MCF 10A (cell line): ENCODE results near the gene POTEM. TPM values are rescaled to one million over a fixed set of nuclear protein-coding genes. Genes with fewer than 3 reads are reported as not detected.
"Not testable (repeated sequence)": the region's sequence is repeated elsewhere in the genome, so short reads cannot be mapped to it uniquely, and the experiment has no call there.

Experiments used
- BruUV-seq: library from RNA; stranded (reverse); fragments of 400-500 nt; replicated peaks from 2 replicates; lab custom pipeline; 2021; lab: Mats Ljungman, UMichigan
- CTCF ChIA-PET: fragments of 300-600 bp; sonication (Branson Sonifier 250); formaldehyde crosslinking; extraction: SDS; loops from one replicate; lab custom pipeline; 2021; ENCODE audit warnings: antibody characterized with exemption, inconsistent platforms; lab: Yijun Ruan, JAX
- POLR2A ChIA-PET: fragments of 300-600, 350-650 bp; sonication (Branson Sonifier 250); formaldehyde crosslinking; extraction: SDS; loops from one replicate; lab custom pipeline; 2020; ENCODE audit warnings: antibody characterized with exemption, inconsistent platforms; lab: Yijun Ruan, JAX
- DNase-seq: peaks from one replicate; pipeline ENCODE4 v3.0.0-alpha.2; 2018; ENCODE audit not compliant: unreplicated experiment
- H3K27ac Mint-ChIP-seq: one replicate; pipeline ENCODE4 v1.8.0; 2022; ENCODE audit warnings: mild to moderate bottlenecking, low read depth, mixed read lengths; ENCODE audit not compliant: unreplicated experiment
- H3K27me3 Mint-ChIP-seq: one replicate; pipeline ENCODE4 v1.8.0; 2022; ENCODE audit warnings: mixed read lengths; ENCODE audit not compliant: insufficient read depth, unreplicated experiment
- H3K36me3 Mint-ChIP-seq: one replicate; pipeline ENCODE4 v1.8.0; 2022; ENCODE audit warnings: mild to moderate bottlenecking, moderate library complexity, mixed read lengths; ENCODE audit not compliant: insufficient read depth, unreplicated experiment
- H3K4me1 Mint-ChIP-seq: one replicate; pipeline ENCODE4 v1.8.0; 2022; ENCODE audit warnings: mixed read lengths; ENCODE audit not compliant: insufficient read depth, unreplicated experiment
- H3K4me3 Mint-ChIP-seq: one replicate; pipeline ENCODE4 v1.8.0; 2022; ENCODE audit warnings: mild to moderate bottlenecking, moderate library complexity, mixed read lengths; ENCODE audit not compliant: unreplicated experiment
- H3K9me3 Mint-ChIP-seq: one replicate; pipeline ENCODE4 v1.8.0; 2022; ENCODE audit warnings: mixed read lengths; ENCODE audit not compliant: unreplicated experiment
- intact Hi-C: fragments of 100-400 bp; cut with micrococcal nuclease; formaldehyde crosslinking; loops from 2 replicates; pipeline ENCODE4 v1.14.1; 2022
- total RNA-seq: library from RNA; stranded (reverse); gene quantifications from 2 replicates; pipeline ENCODE4 v1.2.3, GENCODE V29; 2022

POTEM gene
- total RNA-seq, 1 experiment from 2014 or later = not detected

DNA sequence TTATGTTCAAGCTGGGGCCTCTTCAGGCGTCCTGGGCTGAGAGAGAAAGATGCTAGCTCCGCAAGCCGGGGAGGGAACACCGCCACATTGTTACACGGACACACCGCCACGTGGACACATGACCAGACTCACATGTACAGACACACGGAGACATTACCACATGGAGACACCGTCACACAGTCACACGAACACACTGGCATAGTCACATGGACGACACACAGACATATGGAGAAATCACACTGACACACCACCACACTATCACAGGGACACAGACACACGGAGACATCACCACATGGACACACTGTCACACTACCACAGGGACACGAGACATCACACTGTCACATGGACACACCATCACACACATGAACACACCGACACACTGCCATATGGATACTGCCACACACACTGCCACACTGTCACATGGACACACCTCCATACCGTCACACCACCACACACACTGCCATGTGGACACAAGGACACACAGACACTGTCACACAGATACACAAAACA lies 57.9 kb downstream of the POTEM start:
- H3K4me1 Mint-ChIP-seq, POLR2A ChIA-PET, H3K27ac Mint-ChIP-seq, BruUV-seq, DNase-seq, H3K4me3 Mint-ChIP-seq, H3K27me3 Mint-ChIP-seq, intact Hi-C loops, CTCF ChIA-PET, H3K9me3 Mint-ChIP-seq, H3K36me3 Mint-ChIP-seq: not testable (repeated sequence)

GRCh38 chr14:19026649-19027351 lies 59.6 kb downstream of the POTEM start:
- H3K4me1 Mint-ChIP-seq, CTCF ChIA-PET, POLR2A ChIA-PET, H3K27ac Mint-ChIP-seq, H3K9me3 Mint-ChIP-seq, BruUV-seq, H3K4me3 Mint-ChIP-seq, H3K27me3 Mint-ChIP-seq, H3K36me3 Mint-ChIP-seq, intact Hi-C loops, DNase-seq: not testable (repeated sequence)

GRCh38 chr14:19027895-19028294 lies 60.7 kb downstream of the POTEM start:
- H3K27ac Mint-ChIP-seq, H3K4me1 Mint-ChIP-seq, H3K4me3 Mint-ChIP-seq, H3K36me3 Mint-ChIP-seq, POLR2A ChIA-PET, BruUV-seq, H3K9me3 Mint-ChIP-seq, CTCF ChIA-PET, H3K27me3 Mint-ChIP-seq, DNase-seq, intact Hi-C loops: not testable (repeated sequence)

GRCh38 chr14:19036811-19037382 lies 69.7 kb downstream of the POTEM start:
- BruUV-seq, intact Hi-C loops, H3K27ac Mint-ChIP-seq, H3K9me3 Mint-ChIP-seq, DNase-seq, H3K36me3 Mint-ChIP-seq, H3K4me1 Mint-ChIP-seq, H3K27me3 Mint-ChIP-seq, CTCF ChIA-PET, POLR2A ChIA-PET, H3K4me3 Mint-ChIP-seq: not testable (repeated sequence)

GRCh38 chr14:19038060-19038664 lies 70.9 kb downstream of the POTEM start:
- H3K27ac Mint-ChIP-seq, BruUV-seq, CTCF ChIA-PET, H3K27me3 Mint-ChIP-seq, H3K9me3 Mint-ChIP-seq, POLR2A ChIA-PET, DNase-seq, intact Hi-C loops, H3K4me3 Mint-ChIP-seq, H3K4me1 Mint-ChIP-seq, H3K36me3 Mint-ChIP-seq: not testable (repeated sequence)

DNA sequence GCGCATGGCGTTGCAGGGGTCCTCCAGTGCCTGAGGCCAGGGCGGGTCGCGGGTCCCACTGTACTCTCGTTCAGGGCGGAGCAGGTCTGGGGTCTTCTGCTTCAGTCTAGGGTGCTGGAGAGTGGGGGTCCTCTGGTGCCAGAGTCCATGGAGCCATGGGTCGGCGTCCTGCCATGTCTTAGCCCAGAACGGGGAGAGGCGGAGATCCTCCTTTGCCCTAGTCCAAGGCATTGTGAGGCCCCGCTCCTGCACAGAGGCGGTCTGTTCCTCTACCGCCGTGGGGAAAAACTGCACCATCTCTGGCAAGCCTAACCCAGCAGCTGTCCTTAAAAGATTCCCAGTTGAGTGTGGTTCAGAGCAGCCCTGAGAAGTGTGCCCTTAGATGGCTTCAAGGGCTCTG lies 71.6 kb downstream of the POTEM start:
- intact Hi-C loops, H3K36me3 Mint-ChIP-seq, H3K4me1 Mint-ChIP-seq, H3K9me3 Mint-ChIP-seq, POLR2A ChIA-PET, DNase-seq, H3K27me3 Mint-ChIP-seq, BruUV-seq, H3K27ac Mint-ChIP-seq, H3K4me3 Mint-ChIP-seq, CTCF ChIA-PET: not testable (repeated sequence)

DNA sequence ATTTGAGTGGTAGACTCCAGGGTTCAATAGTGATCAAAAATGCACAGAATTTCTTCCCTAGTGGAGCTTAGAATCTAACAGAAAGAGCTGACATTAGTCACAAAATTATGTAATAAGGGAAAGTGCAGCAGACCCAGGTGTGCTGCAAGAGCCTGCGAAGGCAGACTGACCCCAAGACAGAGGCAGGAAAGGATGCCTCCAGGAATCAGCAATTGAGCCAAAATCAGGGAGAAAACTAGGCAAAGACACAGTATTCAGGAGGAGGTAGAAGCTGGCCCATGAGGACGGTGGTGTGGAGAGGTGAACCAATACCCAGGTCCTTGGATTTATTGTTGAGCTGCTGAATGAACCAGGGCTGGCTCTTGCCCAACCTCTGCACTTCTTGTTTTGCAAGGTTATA lies 76.2 kb downstream of the POTEM start:
- H3K27ac Mint-ChIP-seq, H3K4me3 Mint-ChIP-seq, H3K27me3 Mint-ChIP-seq, CTCF ChIA-PET, BruUV-seq, intact Hi-C loops, H3K9me3 Mint-ChIP-seq, H3K4me1 Mint-ChIP-seq, DNase-seq, H3K36me3 Mint-ChIP-seq, POLR2A ChIA-PET: not testable (repeated sequence)
